ENCODE measurements around the gene WDR37.
"Not testable (repeated sequence)": the region's sequence is repeated elsewhere in the genome, so short reads cannot be mapped to it uniquely, and the experiment has no call there.

WDR37 gene

DNA sequence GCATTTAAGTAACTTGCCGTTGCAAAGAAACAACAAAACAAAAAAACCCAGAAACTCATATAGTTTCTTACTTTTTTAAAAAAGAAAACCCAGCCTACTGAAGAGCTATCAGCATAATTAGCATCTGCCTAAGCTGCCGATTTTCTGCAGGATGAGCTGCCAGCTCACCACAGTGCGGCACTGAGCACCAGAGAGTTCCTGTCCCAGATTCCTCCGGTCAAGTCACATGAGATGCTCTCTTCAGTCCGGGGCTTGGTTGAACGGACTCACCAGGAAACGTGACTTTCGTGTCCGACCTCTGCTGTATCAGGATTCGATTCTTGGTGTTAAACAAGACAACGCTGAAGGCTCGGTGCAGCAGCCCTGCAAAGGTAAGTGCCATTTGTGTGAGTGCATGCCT is 33.8 kb upstream of the WDR37 start:
- no peak for TF ChIP-seq TAF1 (IDR thresholded peaks at IDR 0.05; ENCODE audit: borderline replicate concordance, low read depth, low read length)
- TF ChIP-seq POLR2AphosphoS5 (IDR thresholded peaks at IDR 0.05; ENCODE audit: low read depth, low read length), result no peak
- no peak for TF ChIP-seq POLR2A (IDR thresholded peaks at IDR 0.05; ENCODE audit: low read depth, low read length)
- FAIRE-seq (no peak), DNase-seq (ENCODE audit: insufficient read length) (no peak)

DNA sequence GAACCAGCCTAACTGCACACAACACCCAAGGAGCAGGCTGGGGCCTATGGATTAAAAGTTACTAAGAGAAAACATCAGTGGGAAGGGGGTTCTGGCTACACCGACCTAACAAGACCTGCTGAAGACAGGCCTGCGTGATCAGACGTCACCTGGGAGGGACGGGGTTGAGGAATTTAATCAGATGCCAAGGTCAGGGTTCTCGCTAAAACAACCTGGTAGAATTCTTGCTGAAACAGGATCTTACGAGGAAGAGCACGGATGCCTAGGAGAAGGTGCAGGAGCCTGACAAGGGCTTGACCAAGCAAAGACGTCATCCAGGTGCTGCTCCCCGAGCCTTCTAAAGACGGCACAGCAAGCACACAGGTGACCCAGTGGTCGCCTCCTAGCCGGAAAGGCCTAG is 32.1 kb upstream of the WDR37 start:
- FAIRE-seq (no peak), DNase-seq (ENCODE audit: insufficient read length) (no peak)

DNA sequence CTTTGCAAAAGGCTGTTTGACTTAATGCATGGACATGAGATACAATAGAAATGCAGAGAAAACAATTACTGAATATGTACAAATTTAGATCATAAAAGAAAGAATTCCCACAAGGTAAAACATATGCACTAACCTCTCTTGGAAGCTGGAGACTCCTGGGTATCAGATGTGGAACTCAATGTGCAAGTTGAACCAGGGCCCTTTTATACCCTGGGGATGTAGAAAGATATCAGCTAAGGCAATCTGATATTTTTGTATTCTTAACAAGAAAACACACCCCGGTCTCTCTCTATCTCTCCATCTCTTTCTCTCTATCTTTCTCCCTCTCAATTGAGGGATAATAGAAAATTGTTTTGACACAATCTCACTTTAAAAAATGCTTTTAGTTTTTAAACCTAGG is 30.5 kb upstream of the WDR37 start, which contains the start of gene IDI2:
Gene IDI2 (minus strand): TSS at position 177 of the 400 bp plus-strand sequence. CDS start 1,136 bp downstream, outside the sequence.
- no peak for FAIRE-seq
- no peak for DNase-seq (ENCODE audit: insufficient read length)
- TF ChIP-seq POLR2AphosphoS5 (IDR thresholded peaks at IDR 0.05; ENCODE audit: low read depth, low read length) (no peak), TAF1 (IDR thresholded peaks at IDR 0.05; ENCODE audit: borderline replicate concordance, low read depth, low read length) (no peak), POLR2A (IDR thresholded peaks at IDR 0.05; ENCODE audit: low read depth, low read length) (no peak)

More for the DNA sequence above, 32.1 kb upstream of the WDR37 start:
- TF ChIP-seq POLR2A (IDR thresholded peaks at IDR 0.05; ENCODE audit: low read depth, low read length) (no peak), POLR2AphosphoS5 (IDR thresholded peaks at IDR 0.05; ENCODE audit: low read depth, low read length) (no peak), TAF1 (IDR thresholded peaks at IDR 0.05; ENCODE audit: borderline replicate concordance, low read depth, low read length) (no peak)

DNA sequence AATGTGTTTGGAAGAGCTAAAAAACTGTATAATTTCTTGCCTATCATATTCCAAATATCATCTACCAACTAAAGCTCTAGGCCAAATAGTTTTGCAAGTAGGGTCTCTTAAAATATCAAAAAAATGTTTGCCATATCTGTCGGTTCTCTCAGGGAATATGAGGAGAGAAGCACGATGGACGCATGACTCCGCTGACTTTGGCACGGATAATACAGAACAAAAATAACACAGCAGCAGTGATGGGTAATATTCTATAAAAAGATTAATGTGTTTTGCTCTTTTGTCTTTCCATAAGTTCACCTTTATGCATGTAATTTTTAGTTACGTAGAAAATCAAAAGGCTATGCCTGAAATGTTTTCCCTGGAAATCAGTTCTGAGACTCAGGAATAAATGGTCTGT is 29.6 kb upstream of the WDR37 start:
- no peak for FAIRE-seq
- TF ChIP-seq TAF1 (IDR thresholded peaks at IDR 0.05; ENCODE audit: borderline replicate concordance, low read depth, low read length) (no peak), POLR2AphosphoS5 (IDR thresholded peaks at IDR 0.05; ENCODE audit: low read depth, low read length) (no peak), POLR2A (IDR thresholded peaks at IDR 0.05; ENCODE audit: low read depth, low read length) (no peak)
- no peak for DNase-seq (ENCODE audit: insufficient read length)

DNA sequence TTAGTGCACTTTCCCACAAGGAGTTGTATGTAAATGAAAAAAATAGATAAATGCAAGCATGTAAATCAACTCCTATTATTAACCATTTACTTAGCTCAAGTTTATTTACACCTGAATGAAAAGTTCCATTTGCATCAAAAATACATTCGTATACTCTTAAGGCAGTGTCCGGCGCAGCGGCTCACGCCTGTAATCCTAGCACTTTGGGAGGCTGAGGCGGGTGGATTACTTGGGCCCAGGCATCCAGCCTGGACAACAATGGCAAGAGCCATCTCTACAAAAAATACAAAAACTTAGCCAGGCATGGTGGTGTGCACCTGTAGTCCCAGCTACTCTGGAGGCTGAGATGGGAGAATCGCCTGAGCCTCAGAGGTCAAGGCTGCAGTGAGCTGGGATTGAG is 26.3 kb upstream of the WDR37 start:
- no peak for TF ChIP-seq POLR2AphosphoS5 (IDR thresholded peaks at IDR 0.05; ENCODE audit: low read depth, low read length)
- TF ChIP-seq POLR2A (IDR thresholded peaks at IDR 0.05; ENCODE audit: low read depth, low read length), result no peak
- no peak for TF ChIP-seq TAF1 (IDR thresholded peaks at IDR 0.05; ENCODE audit: borderline replicate concordance, low read depth, low read length)
- DNase-seq (ENCODE audit: insufficient read length) (no peak), FAIRE-seq (no peak)

DNA sequence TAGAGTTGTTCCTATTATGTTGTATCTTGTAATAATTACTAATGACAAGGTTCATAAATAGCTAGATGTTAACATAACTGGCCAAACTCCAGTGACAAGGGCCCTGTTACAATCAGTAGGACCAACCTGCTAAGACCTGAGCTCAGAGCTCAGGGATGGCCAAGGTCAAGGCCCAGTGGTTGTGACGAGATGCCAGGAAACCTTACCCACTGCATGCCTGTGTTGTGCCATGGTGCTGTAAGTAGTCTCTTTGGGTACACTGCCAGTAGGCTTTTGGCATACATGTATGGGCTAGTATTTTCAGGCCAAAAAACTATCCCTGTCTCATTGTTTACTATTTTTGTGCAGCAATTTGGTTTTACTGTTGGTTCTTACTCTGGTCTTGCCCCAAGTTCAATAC is 22.6 kb upstream of the WDR37 start:
- no peak for TF ChIP-seq POLR2A (IDR thresholded peaks at IDR 0.05; ENCODE audit: low read depth, low read length)
- no peak for TF ChIP-seq TAF1 (IDR thresholded peaks at IDR 0.05; ENCODE audit: borderline replicate concordance, low read depth, low read length)
- no peak for TF ChIP-seq POLR2AphosphoS5 (IDR thresholded peaks at IDR 0.05; ENCODE audit: low read depth, low read length)
- no peak for FAIRE-seq

DNA sequence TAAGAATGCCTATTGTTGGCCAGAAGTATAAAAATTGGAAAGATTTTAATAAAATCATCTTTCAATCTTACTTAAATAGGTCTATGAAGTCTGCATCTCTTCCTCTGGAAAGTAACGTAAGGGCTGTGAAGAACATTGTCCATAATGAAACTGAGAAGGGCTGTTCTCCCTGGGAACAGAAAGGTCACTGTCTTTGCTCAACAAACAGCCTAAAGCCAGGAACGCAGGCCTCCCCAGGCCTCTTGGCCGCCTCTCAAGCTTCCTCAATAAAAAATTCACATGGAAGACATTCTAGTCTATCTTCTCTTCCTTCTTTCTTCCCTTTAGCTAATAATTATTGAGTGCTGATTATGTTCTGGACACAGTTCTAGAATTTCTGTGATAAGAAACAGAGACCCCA is 21.4 kb upstream of the WDR37 start:
- no peak for DNase-seq (ENCODE audit: insufficient read length)
- FAIRE-seq, result no peak
- TF ChIP-seq POLR2AphosphoS5 (IDR thresholded peaks at IDR 0.05; ENCODE audit: low read depth, low read length) (no peak), TAF1 (IDR thresholded peaks at IDR 0.05; ENCODE audit: borderline replicate concordance, low read depth, low read length) (no peak), POLR2A (IDR thresholded peaks at IDR 0.05; ENCODE audit: low read depth, low read length) (no peak)

More for the DNA sequence above, 22.6 kb upstream of the WDR37 start:
- no peak for DNase-seq (ENCODE audit: insufficient read length)

DNA sequence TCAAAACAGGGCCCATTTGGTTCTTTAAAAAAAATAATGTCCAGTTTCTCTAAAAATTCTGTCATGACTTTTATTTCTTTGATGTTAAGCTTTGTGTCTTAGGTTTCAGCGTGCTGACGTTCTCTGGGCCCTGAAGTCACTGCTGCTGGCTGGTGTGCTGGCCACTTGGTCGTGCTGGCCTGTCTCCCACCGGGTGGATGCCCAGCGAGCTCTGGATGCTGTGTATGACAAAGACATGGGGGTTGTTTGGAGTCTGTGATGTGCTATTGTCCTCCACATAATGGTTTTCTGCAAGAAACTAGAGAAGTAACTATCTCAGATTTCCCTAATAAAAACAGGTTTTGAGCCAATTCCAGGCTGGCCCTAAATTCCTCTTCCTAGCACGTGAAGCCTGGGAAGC is 21.0 kb upstream of the WDR37 start:
- FAIRE-seq, result no peak
- no peak for DNase-seq (ENCODE audit: insufficient read length)
- TF ChIP-seq TAF1 (IDR thresholded peaks at IDR 0.05; ENCODE audit: borderline replicate concordance, low read depth, low read length) (no peak), POLR2AphosphoS5 (IDR thresholded peaks at IDR 0.05; ENCODE audit: low read depth, low read length) (no peak), POLR2A (IDR thresholded peaks at IDR 0.05; ENCODE audit: low read depth, low read length) (no peak)

DNA sequence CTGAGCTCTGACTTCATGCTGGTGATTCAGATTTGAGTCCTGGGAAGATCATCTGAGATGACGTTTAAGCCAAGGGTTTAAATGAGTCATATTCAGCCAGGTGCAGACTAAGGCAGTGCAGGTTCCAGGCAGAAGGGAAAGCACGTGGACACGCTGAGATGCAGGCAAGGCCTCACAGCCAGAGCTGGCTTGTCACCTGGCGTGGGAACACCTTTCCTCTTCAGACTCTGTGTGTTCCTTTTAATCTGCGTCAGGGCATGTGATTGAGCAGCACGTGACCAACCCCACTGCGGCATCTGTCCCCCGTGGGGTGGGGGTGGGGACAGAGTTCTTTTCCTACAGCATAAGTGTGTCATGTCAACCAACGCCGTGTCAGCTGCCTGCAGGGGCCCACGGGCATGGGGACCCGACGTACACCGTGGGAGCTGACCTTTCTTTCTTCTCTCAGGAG is 19.8 kb upstream of the WDR37 start:
- TF ChIP-seq TAF1 (IDR thresholded peaks at IDR 0.05; ENCODE audit: borderline replicate concordance, low read depth, low read length) (no peak), POLR2A (IDR thresholded peaks at IDR 0.05; ENCODE audit: low read depth, low read length) (0 out of 2 replicates have a peak, but pooled peaks have one; percentile 22), POLR2AphosphoS5 (IDR thresholded peaks at IDR 0.05; ENCODE audit: low read depth, low read length) (0 out of 2 replicates have a peak, but pooled peaks have one; percentile 26)
- DNase-seq (ENCODE audit: insufficient read length), result no peak
- FAIRE-seq, result peak; percentile 81

DNA sequence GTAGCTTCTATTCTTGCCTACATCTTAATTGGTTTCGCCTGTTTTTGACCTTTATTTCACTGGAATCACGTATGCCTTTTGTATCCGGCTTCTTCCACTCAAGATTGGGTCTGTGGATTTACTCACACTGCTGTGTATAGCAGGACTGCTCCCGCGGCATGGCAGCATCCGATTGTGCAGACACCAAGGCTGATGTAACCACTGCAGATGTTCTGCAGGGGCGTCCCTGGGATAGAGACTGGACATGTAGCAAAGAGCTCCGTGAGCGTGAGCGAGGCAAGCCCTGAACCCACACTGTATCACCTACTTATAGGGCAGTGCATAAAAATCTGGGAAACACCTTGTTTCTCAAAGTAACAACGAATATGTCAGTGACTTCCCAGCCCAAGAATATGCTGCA is 19.1 kb upstream of the WDR37 start:
- FAIRE-seq (no peak), DNase-seq (ENCODE audit: insufficient read length) (no peak)
- TF ChIP-seq POLR2AphosphoS5 (IDR thresholded peaks at IDR 0.05; ENCODE audit: low read depth, low read length) (no peak), TAF1 (IDR thresholded peaks at IDR 0.05; ENCODE audit: borderline replicate concordance, low read depth, low read length) (no peak), POLR2A (IDR thresholded peaks at IDR 0.05; ENCODE audit: low read depth, low read length) (no peak)

DNA sequence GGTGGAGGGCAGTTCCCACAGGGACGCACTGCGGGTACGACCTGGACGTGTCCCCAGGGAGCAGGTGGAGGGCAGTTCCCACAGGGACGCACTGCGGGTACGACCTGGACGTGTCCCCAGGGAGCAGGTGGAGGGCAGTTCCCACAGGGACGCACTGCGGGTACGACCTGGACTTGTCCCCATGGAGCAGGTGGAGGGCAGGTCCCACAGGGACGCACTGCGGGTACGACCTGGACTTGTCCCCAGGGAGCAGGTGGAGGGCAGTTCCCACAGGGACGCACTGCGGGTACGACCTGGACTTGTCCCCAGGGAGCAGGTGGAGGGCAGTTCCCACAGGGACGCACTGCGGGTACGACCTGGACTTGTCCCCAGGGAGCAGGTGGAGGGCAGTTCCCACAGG is 17.4 kb upstream of the WDR37 start:
- not testable (repeated sequence) for DNase-seq (ENCODE audit: insufficient read length); FAIRE-seq
- TF ChIP-seq POLR2A (IDR thresholded peaks at IDR 0.05; ENCODE audit: low read depth, low read length) (peak; percentile 47; the same call in 1 of the 2 replicates), POLR2AphosphoS5 (IDR thresholded peaks at IDR 0.05; ENCODE audit: low read depth, low read length) (peak; percentile 66)

DNA sequence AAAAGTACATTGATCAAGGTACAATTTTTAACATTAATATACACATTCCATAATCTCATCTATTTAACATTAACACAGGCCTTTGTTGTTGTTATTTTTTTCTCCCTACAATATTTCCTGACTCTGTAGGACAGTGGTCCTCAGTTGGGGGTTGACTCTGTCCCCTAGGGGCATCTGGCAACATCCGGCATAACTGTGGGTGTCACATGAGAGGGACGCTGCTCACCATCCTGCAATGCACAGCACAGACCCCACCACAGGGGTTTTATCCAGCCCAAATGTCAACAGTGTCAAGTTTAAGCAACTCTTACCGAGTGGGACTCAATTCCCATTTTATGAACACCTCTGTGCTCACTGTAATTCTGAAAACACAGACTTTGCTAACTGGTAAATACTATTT is 16.1 kb upstream of the WDR37 start:
- FAIRE-seq, result no peak
- no peak for DNase-seq (ENCODE audit: insufficient read length)
- no peak for TF ChIP-seq POLR2AphosphoS5 (IDR thresholded peaks at IDR 0.05; ENCODE audit: low read depth, low read length)
- TF ChIP-seq TAF1 (IDR thresholded peaks at IDR 0.05; ENCODE audit: borderline replicate concordance, low read depth, low read length), result no peak
- TF ChIP-seq POLR2A (IDR thresholded peaks at IDR 0.05; ENCODE audit: low read depth, low read length), result no peak
